Gastrocnemius medialis (tissue), 4 donors: ENCODE results near the gene SLC15A4.

Experiments
- CTCF ChIP-seq, 5 experiments: fragments of 450-650 bp in 3 of 5; fragments of 200-600 bp in 2 of 5; sonication (generic) in 2 of 5; IDR thresholded peaks in 4 of 5; conservative IDR thresholded peaks in 1 of 5; 1 replicate in 4 of 5; 2 replicates in 1 of 5; pipeline ENCODE4 v1.5.1; 2016 to 2019; ENCODE audit warnings: antibody characterized with exemption in 5 of 5, mild to moderate bottlenecking in 3 of 5, moderate library complexity in 3 of 5
- POLR2A ChIP-seq, 2 donors: fragments of 450-650 bp; IDR thresholded peaks; one replicate each; pipeline ENCODE4 v1.6.1; 2017; ENCODE audit warnings: antibody characterized with exemption in 2 of 2, mild to moderate bottlenecking in 2 of 2, moderate library complexity in 2 of 2

- TF ChIP-seq POLR2A (IDR thresholded peaks at IDR 0.05) = no peak
- TF ChIP-seq CTCF (IDR thresholded peaks at IDR 0.05 in 4 of 5, conservative IDR thresholded peaks at IDR 0.05 in 1 of 5) = no peak
Observed at GRCh38 chr12:128861226-128862016, 37.7 kb upstream of the SLC15A4 start.
